GM21528 (cell line): ENCODE data around the gene TBC1D17.

Experiments
- ATAC-seq: cut with Tn5 transposase; IDR thresholded peaks from one replicate; pipeline ENCODE4 v1.9.1; 2021; ENCODE audit warnings: mild to moderate bottlenecking, moderate library complexity; ENCODE audit not compliant: unreplicated experiment, low FRiP score

The TBC1D17 gene

DNA sequence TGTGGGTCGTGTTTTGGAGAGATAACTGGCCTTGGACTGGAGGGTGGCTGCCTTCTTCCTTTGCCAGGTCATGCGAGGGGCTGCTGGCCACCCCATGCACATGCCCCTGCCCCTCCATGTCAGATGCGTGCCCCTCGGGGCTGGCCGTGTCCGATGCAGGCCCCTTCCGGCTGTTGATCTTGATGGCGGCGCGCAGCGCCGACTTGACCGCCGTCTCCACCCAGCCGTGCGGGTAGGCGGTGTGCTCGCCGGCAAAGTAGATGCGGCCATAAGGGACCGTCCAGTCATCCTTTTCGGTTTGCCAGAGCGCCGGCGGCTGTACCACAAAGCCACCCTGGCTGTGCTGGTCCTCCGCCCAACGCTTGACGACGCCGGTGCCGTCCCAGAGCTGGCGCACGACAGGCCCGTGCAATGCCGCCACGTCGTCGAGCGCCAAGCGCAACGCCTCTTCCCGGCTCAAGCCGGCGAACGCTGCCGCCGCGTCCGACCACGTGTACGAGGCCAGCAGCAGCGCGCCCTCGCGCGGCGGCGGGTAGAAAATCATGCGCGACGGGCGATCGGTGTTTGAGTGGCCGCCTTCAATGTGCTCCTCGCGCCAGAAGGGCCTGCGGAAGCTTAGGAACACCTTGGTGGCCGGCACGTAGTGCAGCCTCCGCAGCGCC is 12.3 kb downstream of the TBC1D17 start:
- no peak for ATAC-seq

GRCh38 chr19:49890349-49891311 is 13.1 kb downstream of the TBC1D17 start:
- no peak for ATAC-seq

- no peak for ATAC-seq
Measured at GRCh38 chr19:49891393-49891792, 13.9 kb downstream of the TBC1D17 start.

GRCh38 chr19:49892716-49893115 is 15.2 kb downstream of the TBC1D17 start:
- no peak for ATAC-seq

GRCh38 chr19:49894011-49894664 is 16.6 kb downstream of the TBC1D17 start:
- ATAC-seq: no peak

- ATAC-seq: no peak
Measured at GRCh38 chr19:49894879-49895565, 17.5 kb downstream of the TBC1D17 start.

DNA sequence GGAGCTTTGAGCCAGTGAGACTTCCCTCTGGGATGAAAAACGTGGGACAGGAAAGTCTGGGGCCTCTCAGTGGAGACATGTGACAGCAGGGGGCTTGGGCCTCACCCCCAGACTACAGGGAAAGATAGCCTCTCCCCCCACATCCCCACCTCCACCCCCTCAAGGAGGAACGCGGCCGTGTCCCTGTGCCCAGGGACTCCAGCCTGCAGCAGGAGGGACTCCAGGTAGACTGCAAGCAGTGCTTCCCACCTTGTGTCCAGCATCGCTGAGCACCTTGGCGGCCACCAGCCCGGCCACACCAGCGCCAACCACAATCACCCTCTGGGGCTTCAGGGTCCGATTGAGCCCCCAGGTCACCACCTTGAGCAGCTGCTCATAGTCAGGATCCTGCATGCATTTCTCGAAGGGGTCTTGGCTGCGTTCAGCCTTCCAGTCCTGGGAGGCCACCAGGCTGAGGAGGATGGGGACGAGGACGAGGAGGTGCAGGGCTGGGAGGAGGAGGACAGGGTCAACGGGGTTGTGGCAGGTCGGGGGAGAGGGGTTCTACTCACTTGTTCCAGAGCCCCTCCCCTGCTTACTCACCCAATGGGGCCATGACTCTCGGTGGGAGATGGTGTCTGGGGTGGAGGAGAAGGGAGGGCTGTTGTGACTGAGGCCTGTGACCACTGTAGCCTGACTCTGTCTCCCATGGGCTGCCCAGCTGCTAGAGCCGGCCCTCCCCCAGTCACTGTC is 18.2 kb downstream of the TBC1D17 start:
- no peak for ATAC-seq

DNA sequence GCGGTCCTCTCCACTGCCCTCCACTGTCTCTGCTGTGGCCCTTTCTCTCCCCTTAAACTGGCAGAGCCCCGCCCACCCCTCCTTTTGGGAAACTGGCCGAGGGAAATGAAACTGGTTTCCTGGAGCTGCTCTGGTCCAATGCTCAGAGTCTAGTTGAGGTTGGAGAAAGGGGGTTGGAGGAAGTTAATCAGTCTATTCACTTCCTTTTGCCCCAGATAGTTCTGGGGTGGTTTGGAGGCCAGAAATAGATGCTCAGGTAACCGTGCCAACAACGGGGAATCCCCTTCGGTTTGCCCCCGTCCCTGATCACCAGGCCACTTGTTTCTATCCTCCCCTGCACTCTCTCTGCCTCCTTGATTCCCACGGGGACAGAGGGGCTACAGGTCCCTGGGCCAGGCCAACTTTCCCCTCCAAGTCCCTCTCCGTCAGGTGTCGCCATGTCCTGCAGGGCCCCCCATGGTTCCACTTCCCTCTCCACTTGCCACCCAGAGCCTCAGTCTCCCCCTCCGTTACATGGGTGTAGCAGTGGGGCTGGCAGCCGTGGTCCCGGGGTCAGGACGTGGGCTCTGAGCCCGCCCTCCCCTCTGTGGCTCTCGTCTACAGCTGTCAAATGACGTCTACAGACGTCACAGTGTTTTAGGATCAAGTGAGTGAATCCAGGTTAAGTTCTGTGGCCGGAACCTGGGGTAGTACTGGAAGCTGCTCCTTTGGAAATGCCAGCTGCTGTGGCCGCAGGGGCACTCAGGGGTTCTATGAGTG is 19.5 kb downstream of the TBC1D17 start, which contains the start of gene IL4I1:
TSS of gene IL4I1 (minus strand) at position 25 of the 759 bp plus-strand sequence. CDS start 727 bp downstream, outside the sequence.
- ATAC-seq: peak; percentile 48

DNA sequence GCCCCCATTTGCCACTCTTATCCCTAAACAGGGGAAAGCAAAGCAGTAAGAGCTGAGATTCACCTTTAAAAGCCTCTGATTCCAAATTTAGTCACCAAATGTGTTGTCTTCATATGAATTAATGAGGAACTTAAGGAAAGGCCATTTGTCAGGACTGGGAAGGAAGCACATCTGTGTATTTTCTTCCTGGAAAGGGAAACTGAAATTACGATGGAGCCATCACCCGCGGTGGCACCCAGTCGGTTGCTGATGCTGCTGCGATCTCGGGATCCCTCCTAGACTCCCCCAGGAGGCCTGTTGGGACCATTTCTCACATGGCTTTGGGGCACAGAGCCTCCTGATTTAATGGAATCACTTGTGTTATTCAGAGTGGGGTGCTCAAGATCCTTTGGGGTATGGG is 26.6 kb downstream of the TBC1D17 start:
- ATAC-seq: no peak

DNA sequence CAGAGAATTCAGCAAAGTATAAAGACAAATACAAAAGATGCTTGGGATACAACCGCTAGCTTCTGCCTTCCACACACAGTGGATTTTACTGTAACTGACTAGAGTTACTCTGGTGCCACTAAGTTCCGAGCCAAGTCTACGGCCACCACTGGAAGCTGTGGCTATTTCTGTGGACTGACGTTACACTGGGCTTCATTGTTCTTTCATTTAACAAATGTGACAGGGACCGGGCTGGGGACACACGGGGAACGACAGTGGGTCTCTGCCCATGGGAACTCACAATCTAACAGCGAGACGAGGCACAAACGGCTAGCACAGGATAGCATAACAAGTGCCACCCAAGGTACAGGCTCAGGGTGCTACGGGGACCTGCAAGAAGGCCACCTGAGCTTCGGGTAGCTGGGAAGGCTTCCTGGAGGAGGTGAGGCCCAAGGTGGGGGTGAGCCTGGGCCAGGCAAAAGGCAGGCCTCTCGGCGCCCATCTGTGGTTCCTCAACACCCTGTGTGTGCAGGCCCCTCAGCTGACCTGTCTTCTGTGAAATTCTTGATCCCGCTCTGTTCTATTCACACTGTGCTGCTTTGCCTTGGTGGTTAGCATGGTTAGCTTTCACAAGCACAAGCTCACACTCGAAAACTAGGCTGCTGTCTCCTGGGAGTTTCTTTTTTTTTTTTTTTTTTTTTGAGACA is 29.5 kb downstream of the TBC1D17 start:
- no peak for ATAC-seq

DNA sequence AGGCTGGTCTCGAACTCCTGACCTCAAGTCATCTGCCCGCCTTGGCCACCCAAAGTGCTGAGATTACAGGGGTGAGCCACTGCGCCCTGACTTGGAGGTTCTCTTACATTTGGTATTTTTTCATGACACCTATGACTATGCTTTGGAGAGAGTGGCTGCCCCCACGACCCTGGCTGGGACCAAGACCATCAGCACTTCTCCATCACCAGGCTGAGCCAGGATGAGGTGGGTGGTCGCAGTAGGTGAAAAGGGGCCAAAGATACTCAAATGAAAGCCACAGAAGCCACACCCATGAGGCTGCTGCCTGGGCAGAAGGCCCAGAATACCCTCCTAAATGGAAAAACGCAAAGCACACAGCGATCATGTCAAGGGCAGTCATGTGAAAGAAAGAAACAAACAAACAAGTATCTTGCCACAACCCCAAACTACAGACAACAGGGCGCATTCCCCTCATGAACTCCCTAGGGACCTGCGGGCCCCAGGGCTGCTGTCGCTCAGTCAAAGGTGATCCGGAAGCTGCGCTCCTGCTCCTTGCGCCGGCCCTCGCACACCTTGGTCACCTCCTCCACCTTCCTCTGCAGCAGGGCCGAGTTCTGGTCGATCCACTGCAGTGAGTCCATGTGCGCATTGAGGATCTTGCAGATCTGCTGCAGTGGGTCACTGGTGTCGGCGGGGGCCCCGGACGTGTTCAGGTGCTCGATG is 30.4 kb downstream of the TBC1D17 start:
- no peak for ATAC-seq

GRCh38 chr19:49908480-49909420 is 31.2 kb downstream of the TBC1D17 start:
- no peak for ATAC-seq

DNA sequence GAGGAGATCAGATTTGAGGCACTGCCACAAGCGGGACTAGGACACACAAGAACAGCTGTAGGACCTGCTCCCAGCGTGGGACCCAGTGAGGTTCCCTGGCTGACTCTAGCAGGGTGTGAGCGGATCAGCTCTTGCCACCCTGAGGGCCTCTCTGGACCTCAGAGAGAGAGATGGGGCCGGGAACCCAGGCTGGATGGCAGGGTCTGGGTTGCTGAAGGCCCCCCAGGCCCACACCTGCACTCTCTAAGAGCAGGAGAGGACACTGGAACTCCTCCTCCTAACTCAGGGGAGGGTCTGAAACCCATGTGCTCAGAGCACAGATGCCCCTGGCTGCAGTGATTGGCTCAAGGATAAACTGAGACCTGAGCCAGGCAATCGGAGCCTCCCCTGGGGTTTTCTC is 32.7 kb downstream of the TBC1D17 start:
- no peak for ATAC-seq

GRCh38 chr19:49911381-49912145 is 34.1 kb downstream of the TBC1D17 start:
- ATAC-seq: no peak

DNA sequence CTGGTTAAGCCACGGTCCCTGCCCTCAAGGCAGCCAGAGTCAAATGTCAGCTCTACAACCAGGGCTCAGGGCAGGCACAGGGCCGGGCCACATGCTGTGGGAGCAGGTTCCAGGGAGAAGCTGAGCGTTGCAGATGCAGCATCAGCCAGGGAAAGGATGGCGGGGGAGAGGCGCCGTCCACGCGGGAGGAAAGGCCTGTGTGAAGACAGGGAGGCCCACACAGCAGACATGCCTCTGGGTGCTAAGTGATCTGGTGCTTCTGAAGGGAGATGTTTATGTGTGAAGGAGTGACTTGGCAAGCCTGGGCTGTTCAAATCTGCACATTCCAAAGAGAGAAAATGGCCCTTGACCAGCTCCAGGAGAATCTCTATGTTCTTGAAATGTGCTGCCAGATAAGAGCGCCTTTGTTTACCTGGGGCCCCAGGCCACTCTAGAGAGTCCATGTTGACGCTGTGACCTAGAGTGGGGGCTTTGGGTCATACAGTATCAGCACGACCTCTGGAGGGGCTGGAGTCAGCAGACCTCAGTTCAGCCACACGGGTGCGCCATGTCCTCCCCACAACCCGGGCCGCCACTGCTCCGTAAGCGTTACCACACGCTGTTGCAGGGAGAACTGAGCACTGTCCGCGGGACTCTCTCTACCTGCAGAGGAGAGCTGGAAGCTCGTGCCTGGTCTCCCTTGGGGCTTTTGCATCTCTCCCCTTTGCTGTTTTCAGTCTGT is 35.6 kb downstream of the TBC1D17 start:
- ATAC-seq: no peak

- ATAC-seq: no peak
Measured at GRCh38 chr19:49913720-49914119, 36.2 kb downstream of the TBC1D17 start.
